Erythroblast (primary cell): Measurements from ENCODE around the gene BMPR1B.

Experiments
- DNase-seq, 2 experiments: peaks; one replicate each; lab custom pipeline; 2025; lab: John Stamatoyannopoulos, UW
- GATA1 ChIP-seq: IDR thresholded peaks from 2 replicates; pipeline ENCODE4 v1.6.1; 2011; ENCODE audit warnings: low read depth, mild to moderate bottlenecking, control low read depth, low read length, moderate library complexity
- POLR2A ChIP-seq: IDR thresholded peaks from 2 replicates; pipeline ENCODE4 v1.6.1; 2011; ENCODE audit warnings: mild to moderate bottlenecking, low read length

The BMPR1B gene

GRCh38 chr4:95178938-95179337, 421.2 kb downstream of the BMPR1B start:
- TF ChIP-seq GATA1 (no peak), POLR2A (no peak)
- no peak for DNase-seq

- no peak for DNase-seq
- TF ChIP-seq POLR2A (no peak), GATA1 (no peak)
These were observed 422.9 kb downstream of the BMPR1B start for GRCh38 chr4:95180531-95181242.

- no peak for DNase-seq
- no peak for TF ChIP-seq GATA1
- no peak for TF ChIP-seq POLR2A
These were observed 423.7 kb downstream of the BMPR1B start for GRCh38 chr4:95181243-95181995.

GRCh38 chr4:95181996-95182306, 424.2 kb downstream of the BMPR1B start:
- no peak for DNase-seq
- TF ChIP-seq GATA1 (no peak), POLR2A (no peak)

GRCh38 chr4:95183656-95184408, 426.1 kb downstream of the BMPR1B start:
- DNase-seq, result no peak
- TF ChIP-seq POLR2A (no peak), GATA1 (no peak)

- TF ChIP-seq GATA1 (no peak), POLR2A (no peak)
- DNase-seq, result no peak
These were observed 428.9 kb downstream of the BMPR1B start for GRCh38 chr4:95186666-95187065.

DNA sequence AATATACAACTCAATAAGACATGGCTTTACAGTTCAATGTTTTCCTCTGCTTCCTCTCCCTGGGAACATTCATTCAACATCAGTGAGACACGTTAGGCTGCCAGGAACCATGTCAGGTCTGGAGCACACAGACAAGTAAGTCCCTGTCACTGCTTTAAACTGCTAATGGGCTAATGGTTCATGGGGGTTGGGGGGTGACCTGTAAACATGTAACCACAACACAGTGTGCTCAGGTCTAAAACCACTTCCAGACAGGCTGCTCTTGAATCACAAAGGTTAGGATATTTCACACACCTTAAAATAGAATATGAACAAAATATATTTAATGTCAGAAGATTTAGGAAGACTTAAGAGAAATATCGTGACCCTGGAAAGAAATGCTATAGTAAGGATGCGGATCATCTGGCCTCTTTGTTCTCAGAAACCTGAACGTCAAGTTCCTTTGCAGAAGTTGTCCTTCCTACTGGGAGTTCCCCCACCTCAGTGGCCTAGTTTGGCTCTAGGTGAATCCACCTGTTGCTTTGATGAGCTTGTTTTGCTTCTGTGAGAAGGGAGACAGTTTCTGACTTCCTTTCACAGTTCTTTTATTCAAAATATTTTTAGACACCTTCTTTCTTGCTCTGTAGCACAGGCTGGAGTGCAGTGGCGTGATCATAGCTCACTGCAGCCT, 431.1 kb downstream of the BMPR1B start:
- DNase-seq, result no peak
- TF ChIP-seq GATA1 (no peak), POLR2A (no peak)

DNA sequence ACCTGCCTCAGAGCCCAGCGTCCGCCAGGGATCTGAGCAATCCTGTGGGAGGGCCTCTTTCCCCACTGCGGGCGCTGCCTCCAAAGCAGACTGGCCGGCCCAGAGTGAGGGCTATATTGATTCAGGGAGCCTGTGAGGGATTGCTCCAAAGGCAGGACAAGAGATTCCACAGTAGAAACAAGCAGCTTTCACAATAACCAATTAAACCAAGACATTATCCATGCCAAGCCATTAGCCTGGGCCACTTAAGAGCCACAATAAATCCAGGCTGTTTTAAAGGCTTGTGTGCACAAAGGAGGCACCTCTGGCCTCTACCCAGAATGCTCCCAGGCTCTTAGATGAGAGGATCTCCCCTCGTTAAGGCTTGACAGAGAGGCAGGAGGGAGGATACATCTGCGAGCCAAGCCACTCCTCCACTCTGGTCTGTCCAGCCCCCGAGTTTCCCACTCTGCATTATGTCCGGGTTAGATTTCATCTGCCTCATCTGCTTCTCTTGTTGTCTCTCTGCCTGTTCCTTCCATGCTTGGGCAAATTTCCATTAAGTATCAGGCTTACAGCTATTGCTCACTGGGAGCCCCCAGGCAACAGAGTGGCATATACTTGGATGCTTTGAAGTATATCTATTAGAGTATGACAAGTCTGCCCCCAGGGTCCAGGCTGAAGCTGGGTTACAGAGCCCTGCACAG, 433.1 kb downstream of the BMPR1B start:
- TF ChIP-seq GATA1, result no peak
- no peak for TF ChIP-seq POLR2A
- no peak for DNase-seq

DNA sequence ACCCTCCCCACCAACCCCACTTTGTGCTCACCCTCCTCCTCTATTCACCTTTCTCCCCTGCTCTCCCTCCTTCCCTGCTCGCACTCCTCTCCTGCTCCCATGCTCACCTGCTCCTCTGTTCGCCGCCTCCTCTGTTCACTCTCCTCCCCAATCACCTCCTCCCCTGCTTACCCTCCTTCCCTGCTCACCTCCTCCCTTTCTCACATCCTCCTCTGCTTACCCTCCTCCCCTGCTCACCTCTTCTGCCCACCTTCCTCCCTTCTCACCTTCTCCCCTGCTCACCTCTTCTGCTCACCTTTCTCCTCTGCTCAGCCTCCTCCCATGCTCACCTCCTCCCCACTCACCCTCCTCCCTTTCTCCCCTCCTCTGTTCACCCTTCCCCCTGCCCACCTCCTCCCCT, 433.8 kb downstream of the BMPR1B start:
- no peak for DNase-seq
- TF ChIP-seq GATA1 (no peak), POLR2A (no peak)

- TF ChIP-seq GATA1 (no peak), POLR2A (no peak)
- DNase-seq, result no peak
These were observed 435.9 kb downstream of the BMPR1B start for GRCh38 chr4:95193391-95194224.

DNA sequence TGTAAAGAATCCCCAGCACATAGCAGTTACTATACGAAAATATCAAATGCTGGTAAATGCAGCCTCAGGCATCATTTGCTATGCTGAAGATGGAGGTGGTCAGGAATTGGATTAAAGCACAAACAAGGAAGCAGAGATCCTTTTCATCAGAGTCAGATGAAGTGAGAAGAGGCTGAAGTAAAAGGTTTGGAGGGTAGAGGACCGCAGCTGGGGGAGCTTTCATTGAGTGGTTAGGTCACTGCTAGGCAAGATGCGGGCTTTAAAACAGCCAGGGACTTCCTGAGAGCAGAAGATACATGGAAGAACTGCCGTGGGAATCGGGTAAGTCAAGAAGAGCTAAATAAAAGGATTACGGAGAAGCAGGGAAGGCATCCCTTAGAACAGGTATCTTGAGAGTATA, 439.6 kb downstream of the BMPR1B start:
- no peak for DNase-seq
- no peak for TF ChIP-seq POLR2A
- TF ChIP-seq GATA1, result no peak

GRCh38 chr4:95198961-95199360, 441.2 kb downstream of the BMPR1B start:
- TF ChIP-seq GATA1 (no peak), POLR2A (no peak)
- DNase-seq, result no peak

- TF ChIP-seq GATA1, result no peak
- no peak for TF ChIP-seq POLR2A
- DNase-seq, result no peak
These were observed 446.6 kb downstream of the BMPR1B start for GRCh38 chr4:95204267-95204844.
